Neural progenitor cell (in vitro differentiated cells): ENCODE results near the gene BCAS3.

Experiments used
- CTCF ChIP-seq: fragments of 200-600 bp; sonication (generic); IDR thresholded peaks from 2 replicates; pipeline ENCODE4 v1.5.1; 2017; ENCODE audit warnings: antibody characterized with exemption, mild to moderate bottlenecking
- EZH2 ChIP-seq: fragments of 200-600 bp; sonication (generic); IDR thresholded peaks from 2 replicates; pipeline ENCODE4 v1.6.1; 2017; ENCODE audit warnings: antibody characterized with exemption, mild to moderate bottlenecking, moderate library complexity
- EZH2phosphoT487 ChIP-seq: fragments of 200-600 bp; sonication (generic); IDR thresholded peaks from 2 replicates; pipeline ENCODE4 v1.6.1; 2017; ENCODE audit warnings: antibody characterized with exemption

- TF ChIP-seq CTCF, result no peak
- no peak for TF ChIP-seq EZH2
- no peak for TF ChIP-seq EZH2phosphoT487
Observed at GRCh38 chr17:61326330-61326729, 648.7 kb downstream of the BCAS3 start.
